Activated CD8-positive, alpha-beta memory T cell treated with anti-CD3 and anti-CD28 coated beads, Interleukin-2, amount 50 U/mL, for 4 hours (primary cell): Measurements from ENCODE around the gene KCNK3.
"Not testable (repeated sequence)": the region's sequence is repeated elsewhere in the genome, so short reads cannot be mapped to it uniquely, and the experiment has no call there.

ENCODE experiments used
- DNase-seq: peaks from one replicate; pipeline ENCODE4 v3.0.0-alpha.2; 2020

Gene KCNK3

GRCh38 chr2:26733413-26733812 lies 40.9 kb downstream of the KCNK3 start:
- DNase-seq = no peak

- no peak for DNase-seq
Measured at GRCh38 chr2:26735097-26735496, 42.6 kb downstream of the KCNK3 start.

GRCh38 chr2:26735883-26736588 lies 43.5 kb downstream of the KCNK3 start:
- no peak for DNase-seq

GRCh38 chr2:26737221-26737620 lies 44.7 kb downstream of the KCNK3 start:
- DNase-seq = no peak

DNA sequence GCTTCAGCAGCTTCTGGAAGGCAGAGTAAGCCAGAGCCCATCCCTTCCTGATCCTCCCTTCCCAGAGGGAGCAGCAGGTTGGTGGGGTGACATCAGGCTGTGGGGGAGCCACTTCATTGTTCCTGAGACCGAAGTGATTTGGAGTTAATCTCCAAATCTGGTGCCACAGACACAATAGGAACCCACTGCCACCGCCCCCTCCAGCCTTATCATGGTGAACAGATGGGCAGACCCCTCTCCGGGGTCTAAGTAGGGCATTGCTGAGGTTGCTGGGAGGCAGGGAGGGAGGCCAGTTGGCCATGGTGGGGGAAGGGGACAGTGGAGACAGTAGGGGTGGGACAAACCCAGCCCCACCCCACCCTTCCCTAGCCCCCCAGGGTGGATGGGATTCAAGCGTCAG lies 46.0 kb downstream of the KCNK3 start:
- no peak for DNase-seq

GRCh38 chr2:26739514-26739913 lies 47.0 kb downstream of the KCNK3 start:
- no peak for DNase-seq

GRCh38 chr2:26740346-26740745 lies 47.8 kb downstream of the KCNK3 start:
- DNase-seq = no peak

DNA sequence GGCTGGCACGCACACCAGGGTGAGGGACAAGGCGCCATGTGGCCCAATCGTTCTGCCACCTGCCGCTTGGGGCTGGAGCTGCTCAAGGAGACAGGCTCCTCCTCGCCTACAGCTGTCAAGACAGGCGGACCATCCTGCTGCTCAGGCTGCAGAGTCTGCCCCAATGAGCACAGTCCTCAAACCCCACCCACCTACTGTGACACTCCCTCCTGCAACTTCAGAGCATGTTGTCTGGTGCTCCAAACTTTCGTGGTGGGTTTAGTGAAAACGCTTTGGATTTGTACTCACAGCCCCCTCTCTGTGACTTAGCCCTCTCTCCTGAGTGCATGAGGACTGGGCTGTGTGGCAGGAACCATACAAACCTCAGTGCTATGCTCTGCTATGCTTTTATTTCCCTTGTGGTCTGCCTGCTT lies 48.4 kb downstream of the KCNK3 start:
- no peak for DNase-seq

- no peak for DNase-seq
Measured at GRCh38 chr2:26742048-26742770, 49.7 kb downstream of the KCNK3 start.

DNA sequence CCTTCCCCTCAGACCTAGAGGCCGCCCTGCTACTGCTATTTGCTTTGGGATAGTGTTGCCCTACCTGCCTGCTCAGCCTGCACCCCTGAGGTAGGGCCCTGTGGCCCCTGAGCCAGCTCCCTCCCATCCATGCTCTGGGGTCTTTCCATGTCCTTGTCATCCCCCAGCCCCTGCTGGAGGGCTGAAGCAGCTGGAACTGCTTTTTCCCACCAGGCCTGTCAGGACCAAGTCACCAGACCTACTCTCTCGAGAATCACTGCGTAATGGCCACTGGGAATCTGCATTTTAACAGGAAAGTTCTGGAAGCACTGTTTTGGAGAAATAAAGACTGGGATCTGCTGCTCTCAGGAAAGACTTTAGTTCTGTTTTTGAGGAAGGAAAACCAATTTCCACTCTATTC lies 51.3 kb downstream of the KCNK3 start:
- DNase-seq = no peak

GRCh38 chr2:26744953-26745352 lies 52.4 kb downstream of the KCNK3 start:
- no peak for DNase-seq

GRCh38 chr2:26745609-26746327 lies 53.2 kb downstream of the KCNK3 start:
- peak; percentile 80 for DNase-seq

- no peak for DNase-seq
Measured at GRCh38 chr2:26746934-26747333, 54.4 kb downstream of the KCNK3 start.

DNA sequence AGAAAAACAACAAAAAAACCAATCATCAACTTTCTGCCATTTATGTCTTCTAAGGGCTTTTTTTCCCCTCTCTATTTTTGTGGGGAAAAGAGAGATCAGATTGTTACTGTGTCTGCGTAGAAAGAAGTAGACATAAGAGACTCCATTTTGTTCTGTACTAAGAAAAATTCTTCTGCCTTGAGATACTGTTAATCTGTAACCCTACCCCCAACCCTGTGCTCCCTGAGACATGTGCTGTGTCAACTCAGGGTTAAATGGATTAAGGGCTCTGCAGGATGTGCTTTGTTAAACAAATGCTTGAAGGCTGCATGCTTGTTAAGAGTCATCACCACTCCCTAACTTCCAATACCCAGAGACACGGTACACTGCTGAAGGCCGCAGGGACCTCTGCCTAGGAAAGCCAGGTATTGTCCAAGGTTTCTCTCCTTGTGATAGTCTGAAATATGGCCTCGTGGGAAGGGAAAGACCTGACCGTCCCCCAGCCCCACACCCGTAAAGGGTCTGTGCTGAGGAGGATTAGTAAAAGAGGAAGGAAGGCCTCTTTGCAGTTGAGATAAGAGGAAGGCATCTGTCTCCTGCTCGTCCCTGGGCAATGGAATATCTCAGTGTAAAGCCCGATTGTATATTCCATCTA lies 57.4 kb downstream of the KCNK3 start:
- DNase-seq = not testable (repeated sequence)

DNA sequence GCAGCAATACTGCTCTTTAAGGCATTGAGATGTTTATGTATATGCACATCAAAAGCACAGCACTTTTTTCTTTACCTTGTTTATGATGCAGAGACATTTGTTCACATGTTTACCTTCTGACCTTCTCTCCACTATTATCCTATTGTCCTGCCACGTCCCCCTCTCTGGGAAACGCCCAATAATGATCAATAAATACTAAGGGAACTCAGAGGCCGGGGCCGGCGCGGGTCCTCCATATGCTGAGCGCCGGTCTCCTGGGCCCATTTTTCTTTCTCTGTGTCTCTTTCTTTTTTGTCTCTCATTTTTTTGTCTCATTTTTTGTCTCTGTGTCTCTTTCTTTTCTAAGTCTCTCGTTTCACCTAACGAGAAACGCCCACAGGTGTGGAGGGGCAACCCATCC lies 57.9 kb downstream of the KCNK3 start:
- not testable (repeated sequence) for DNase-seq

GRCh38 chr2:26752656-26753055 lies 60.1 kb downstream of the KCNK3 start:
- DNase-seq = no peak

GRCh38 chr2:26754539-26754938 lies 62.0 kb downstream of the KCNK3 start:
- DNase-seq = no peak

DNA sequence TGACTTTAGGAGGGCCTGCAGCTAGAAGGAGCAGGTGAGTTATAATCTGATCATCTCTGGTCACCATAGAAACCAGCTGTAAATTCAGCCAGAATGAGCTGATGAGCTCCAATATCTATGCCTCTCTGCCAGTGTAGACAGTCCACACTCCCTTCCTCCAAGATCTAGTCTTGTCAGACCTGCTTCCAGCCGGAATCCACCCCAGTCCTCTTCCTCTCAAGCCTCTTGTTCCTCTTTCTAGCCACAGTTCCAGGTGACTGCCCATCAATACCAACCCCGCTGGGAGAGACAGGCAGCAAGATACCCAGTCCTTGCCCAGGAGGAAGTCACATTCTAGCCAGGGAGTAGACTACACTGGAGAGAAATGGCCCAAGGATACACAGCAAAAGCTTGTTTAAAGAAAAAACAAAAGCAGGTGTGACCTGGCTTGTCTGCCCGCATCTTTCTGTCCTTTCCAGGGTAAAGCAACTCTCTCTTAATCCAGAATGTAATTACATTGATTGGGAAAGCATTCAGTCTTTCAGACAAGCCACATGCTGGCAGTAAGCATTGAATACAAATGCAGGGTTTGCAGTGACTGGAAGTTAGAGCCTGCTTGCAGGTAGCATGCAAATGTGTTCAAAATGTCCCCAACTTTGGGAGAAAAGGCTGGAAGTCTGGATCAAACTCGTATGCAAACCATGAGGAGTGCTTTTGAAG lies 62.6 kb downstream of the KCNK3 start:
- DNase-seq = no peak

- no peak for DNase-seq
Measured at GRCh38 chr2:26756337-26756736, 63.8 kb downstream of the KCNK3 start.

DNA sequence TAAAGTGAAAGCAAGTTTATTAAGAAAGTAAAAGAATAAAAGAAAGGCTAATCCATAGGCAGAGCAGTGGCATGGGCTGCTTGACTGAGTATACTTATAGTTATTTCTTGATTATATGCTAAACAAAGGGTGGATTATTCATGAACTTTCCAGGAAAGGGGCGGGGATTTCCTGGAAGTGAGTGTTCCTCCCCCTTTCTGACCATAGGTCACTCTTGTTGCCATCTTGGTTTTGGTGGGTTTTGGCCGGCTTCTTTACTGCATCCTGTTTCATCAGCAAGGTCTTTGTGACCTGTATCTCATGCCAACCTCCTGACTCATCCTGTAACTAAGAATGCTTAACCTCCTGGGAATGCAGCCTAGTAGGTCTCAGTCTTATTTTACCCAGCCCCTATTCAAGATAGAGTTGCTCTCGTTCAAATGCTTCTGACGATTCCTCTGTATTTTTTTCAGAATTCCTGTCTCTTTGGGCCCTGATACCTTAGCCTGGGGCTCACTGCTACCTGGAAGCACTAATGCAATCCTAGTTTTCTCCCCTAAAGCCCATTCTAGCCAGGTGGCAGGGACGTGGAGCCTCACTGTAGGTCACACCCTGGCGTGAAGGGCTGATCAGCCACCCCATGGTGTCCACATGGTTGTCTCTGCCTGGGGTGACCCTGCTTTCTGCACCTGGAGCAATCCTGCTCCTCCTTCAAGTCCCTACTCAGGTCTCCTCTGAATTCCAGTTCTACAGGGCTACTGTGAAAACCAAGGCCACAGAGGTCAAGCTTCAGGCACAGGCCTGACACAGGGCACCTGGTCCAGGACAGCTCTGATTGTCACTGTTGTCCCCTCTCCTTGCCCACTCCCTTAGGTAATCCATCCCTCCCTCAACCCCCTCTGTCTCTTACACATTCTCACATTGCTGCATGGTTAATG lies 65.6 kb downstream of the KCNK3 start:
- no peak for DNase-seq

DNA sequence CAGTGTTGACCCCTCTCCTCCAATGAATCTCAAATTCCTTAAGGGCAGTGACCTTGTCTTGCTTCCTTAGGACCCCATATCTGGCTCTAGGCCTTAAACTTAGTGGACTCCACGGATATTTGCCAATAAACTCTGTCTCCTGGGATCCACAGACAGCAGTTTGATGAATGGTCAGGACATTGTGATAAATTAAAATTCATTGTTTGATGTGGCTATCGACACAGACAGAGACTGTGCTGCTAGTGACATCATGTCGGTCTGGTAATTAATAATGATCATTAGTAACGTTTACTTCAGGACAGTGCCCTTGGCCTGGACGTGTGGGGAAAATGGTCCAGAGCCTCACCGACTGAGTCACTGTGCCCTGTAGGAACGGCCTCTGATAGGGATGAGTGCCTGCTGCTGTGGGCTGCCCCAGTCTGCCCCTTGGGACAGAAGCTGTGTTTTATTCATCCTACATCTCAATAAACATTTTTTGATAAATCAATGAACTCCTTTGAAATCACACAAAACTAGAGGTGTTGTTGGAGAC lies 66.3 kb downstream of the KCNK3 start:
- DNase-seq = no peak
